Measurements from ENCODE around the gene HARS2. TPM values are rescaled to one million over a fixed set of nuclear protein-coding genes. Genes with fewer than 3 reads are reported as not detected.

HARS2 gene
- total RNA-seq, 1 experiment from 2014 or later = 28.8 TPM

DNA sequence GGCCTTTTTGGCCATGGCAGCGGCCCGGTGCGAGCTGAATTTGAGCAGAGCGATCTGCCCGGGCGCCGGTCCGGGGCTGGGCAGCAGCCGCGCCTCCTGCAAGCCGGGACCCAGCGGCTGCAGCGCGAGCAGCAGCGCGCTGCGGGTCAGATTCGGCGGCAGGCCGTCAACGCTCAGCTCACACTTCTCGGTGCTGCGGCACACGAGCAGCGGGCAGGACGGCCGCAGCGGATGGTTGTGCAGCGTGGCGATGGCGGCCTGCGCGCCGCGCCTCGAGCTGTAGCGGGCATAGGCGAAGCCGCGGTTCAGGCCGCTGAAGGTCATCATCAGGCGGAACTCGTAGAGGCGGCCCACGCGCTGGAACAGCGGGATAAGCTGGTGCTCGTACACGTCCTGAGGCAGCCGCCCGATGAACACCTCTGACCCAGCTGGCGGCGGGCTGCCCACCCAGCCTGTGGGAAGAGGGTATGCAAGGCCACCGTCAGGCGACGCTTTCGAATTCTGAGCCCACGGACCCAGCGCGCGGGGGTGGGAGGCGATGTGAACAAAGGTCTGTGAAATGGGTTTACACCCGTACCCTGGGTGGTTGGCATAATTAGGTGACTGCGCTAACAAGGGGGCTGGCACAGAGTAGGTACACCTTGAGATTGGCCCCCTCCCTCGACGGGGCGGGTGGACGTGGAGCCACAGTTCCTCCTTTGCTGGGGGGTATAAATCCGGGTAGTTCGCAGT lies 18.6 kb upstream of the HARS2 start:
- H3K9me3 ChIP-seq (ENCODE audit: insufficient read depth, low read depth) = no peaks in the 10 kb centered on the region
- CTCF ChIA-PET = no interaction called here
- intact Hi-C loops (cut with micrococcal nuclease; ENCODE audit: unreplicated experiment) = no loop called here
- POLR2A ChIA-PET (ENCODE audit: unreplicated experiment) = no interaction called here
- no peak overlapping the region for H2AFZ ChIP-seq
- no peaks in the 10 kb centered on the region for H3K9me2 ChIP-seq (ENCODE audit: insufficient read depth)
- H3K27me3 ChIP-seq (ENCODE audit: insufficient read depth, low read depth) = no peaks in the 10 kb centered on the region
- no TSS peak for BruUV-seq (replicated peaks)
- H3K4me3 ChIP-seq = no peak overlapping the region
- no peak overlapping the region for H3K27ac ChIP-seq
- no peaks in the 10 kb centered on the region for H4K20me1 ChIP-seq (ENCODE audit: insufficient read depth)
- no peak overlapping the region for H3K4me2 ChIP-seq
- no peak for TF ChIP-seq EZH2 (IDR thresholded peaks at IDR 0.05; ENCODE audit: low read depth)
- TF ChIP-seq, protein P1, sequence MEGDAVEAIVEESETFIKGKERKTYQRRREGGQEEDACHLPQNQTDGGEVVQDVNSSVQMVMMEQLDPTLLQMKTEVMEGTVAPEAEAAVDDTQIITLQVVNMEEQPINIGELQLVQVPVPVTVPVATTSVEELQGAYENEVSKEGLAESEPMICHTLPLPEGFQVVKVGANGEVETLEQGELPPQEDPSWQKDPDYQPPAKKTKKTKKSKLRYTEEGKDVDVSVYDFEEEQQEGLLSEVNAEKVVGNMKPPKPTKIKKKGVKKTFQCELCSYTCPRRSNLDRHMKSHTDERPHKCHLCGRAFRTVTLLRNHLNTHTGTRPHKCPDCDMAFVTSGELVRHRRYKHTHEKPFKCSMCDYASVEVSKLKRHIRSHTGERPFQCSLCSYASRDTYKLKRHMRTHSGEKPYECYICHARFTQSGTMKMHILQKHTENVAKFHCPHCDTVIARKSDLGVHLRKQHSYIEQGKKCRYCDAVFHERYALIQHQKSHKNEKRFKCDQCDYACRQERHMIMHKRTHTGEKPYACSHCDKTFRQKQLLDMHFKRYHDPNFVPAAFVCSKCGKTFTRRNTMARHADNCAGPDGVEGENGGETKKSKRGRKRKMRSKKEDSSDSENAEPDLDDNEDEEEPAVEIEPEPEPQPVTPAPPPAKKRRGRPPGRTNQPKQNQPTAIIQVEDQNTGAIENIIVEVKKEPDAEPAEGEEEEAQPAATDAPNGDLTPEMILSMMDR (conservative IDR thresholded peaks at IDR 0.05) = no peak
- peaks cover 3% of the 10 kb centered on the region; the same call in 1 of the 2 replicates for H3F3A ChIP-seq (ENCODE audit: insufficient read depth, low read depth)
- peaks cover 3% of the 10 kb centered on the region for H3K79me2 ChIP-seq (ENCODE audit: low read depth)
- no peak for DNase-seq
- no peaks in the 10 kb centered on the region for H3K4me1 ChIP-seq (replicated peaks; ENCODE audit: insufficient read depth)
- peaks cover 23% of the 10 kb centered on the region; the same call in 1 of the 2 replicates for H3K36me3 ChIP-seq (ENCODE audit: low read depth)

DNA sequence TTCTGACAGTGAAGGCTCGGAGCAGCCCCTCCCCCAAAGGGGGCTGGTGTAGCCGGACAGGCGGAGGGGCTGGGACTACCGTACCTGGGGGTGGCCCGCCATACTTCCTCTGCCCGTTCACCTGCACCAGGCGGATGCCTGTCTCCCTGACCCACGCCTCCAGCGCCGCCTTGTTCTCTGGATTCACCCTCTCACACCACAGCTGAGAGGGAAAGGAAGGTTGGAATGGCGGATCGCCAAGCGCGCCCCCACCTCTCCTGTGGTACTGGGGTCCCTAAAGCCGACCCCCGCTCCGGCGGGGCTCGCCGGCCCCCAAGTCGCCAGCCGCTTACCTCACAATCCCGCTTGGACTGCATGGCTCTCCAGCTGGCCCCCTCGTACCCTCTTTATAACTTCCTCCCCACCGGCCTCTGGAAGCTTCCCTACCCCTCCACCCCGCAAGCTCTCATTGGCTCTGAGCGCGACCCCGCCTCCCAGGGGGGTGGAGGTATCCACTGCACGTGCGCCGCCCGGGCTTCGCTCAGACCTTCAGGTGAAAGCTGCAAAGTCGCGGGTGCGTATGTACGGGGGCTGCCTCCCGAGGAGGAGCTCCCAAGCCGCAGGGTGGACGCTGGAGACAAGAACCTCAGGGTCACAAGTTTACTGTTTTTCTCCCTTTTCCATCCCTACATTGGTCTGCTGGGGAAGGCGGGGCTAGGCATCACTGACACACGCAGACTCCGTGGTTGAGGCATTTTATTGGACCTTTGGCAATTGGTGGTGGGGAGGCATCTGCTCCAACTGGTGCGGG lies 17.9 kb upstream of the HARS2 start, which contains the start of gene DND1:
Gene DND1 (minus strand): TSS at position 390 of the 790 bp plus-strand sequence. CDS start 34 bp downstream, at position 356.
- peaks cover 3% of the 10 kb centered on the region; the same call in 1 of the 2 replicates for H3F3A ChIP-seq (ENCODE audit: insufficient read depth, low read depth)
- BruUV-seq (replicated peaks) = no TSS peak
- intact Hi-C loops (cut with micrococcal nuclease; ENCODE audit: unreplicated experiment) = no loop called here
- POLR2A ChIA-PET (ENCODE audit: unreplicated experiment) = no interaction called here
- TF ChIP-seq, protein P1 (conservative IDR thresholded peaks at IDR 0.05) = no peak
- TF ChIP-seq EZH2 (IDR thresholded peaks at IDR 0.05; ENCODE audit: low read depth) = no peak
- H3K4me1 ChIP-seq (replicated peaks; ENCODE audit: insufficient read depth) = no peaks in the 10 kb centered on the region
- no peaks in the 10 kb centered on the region for H3K27me3 ChIP-seq (ENCODE audit: insufficient read depth, low read depth)
- H3K79me2 ChIP-seq (ENCODE audit: low read depth) = no peaks in the 10 kb centered on the region
- no peak for DNase-seq
- CTCF ChIA-PET = no interaction called here
- no peaks in the 10 kb centered on the region for H3K9me3 ChIP-seq (ENCODE audit: insufficient read depth, low read depth)
- no peaks in the 10 kb centered on the region for H3K9me2 ChIP-seq (ENCODE audit: insufficient read depth)
- peaks cover 16% of the 10 kb centered on the region; the same call in 1 of the 2 replicates for H3K36me3 ChIP-seq (ENCODE audit: low read depth)
- H3K27ac ChIP-seq = no peak within 1 kb of the TSS
- no peaks in the 10 kb centered on the region for H4K20me1 ChIP-seq (ENCODE audit: insufficient read depth)
- H3K4me2 ChIP-seq = no peak within 1 kb of the TSS
- no peak within 1 kb of the TSS for H2AFZ ChIP-seq
- no peak within 1 kb of the TSS for H3K4me3 ChIP-seq

DNA sequence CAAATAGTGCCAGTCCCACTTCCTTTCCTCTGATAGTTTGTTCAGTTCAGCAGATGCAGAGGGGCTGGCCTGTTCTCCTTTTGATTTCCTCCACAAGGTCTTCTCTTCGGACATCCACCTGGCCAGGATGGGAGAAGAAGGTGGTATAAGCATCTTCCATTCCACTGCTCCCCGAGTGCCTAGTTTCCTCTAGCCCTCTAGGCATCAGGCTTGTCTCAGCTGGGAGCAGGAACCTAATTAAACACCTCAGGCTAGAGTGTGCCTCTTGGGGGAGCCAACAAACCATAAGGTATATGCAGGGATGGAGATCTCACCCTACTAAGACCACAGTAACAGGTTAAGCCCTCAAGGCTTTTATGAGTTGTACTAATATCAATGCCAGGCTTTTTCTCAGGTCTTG lies 17.0 kb upstream of the HARS2 start:
- intact Hi-C loops (cut with micrococcal nuclease; ENCODE audit: unreplicated experiment) = no loop called here
- CTCF ChIA-PET = no interaction called here
- peaks cover 8% of the 10 kb centered on the region; the same call in 1 of the 2 replicates for H3K36me3 ChIP-seq (ENCODE audit: low read depth)

More for the DNA sequence above, 17.0 kb upstream of the HARS2 start:
- Histone ChIP-seq H3F3A (ENCODE audit: insufficient read depth, low read depth) (peaks cover 3% of the 10 kb centered on the region; the same call in 1 of the 2 replicates), H3K4me2 (no peak overlapping the region), H3K9me3 (ENCODE audit: insufficient read depth, low read depth) (no peaks in the 10 kb centered on the region), H2AFZ (no peak overlapping the region), H3K27ac (no peak overlapping the region), H4K20me1 (ENCODE audit: insufficient read depth) (no peaks in the 10 kb centered on the region), H3K4me3 (no peak overlapping the region), H3K9me2 (ENCODE audit: insufficient read depth) (no peaks in the 10 kb centered on the region), H3K27me3 (ENCODE audit: insufficient read depth, low read depth) (no peaks in the 10 kb centered on the region), H3K4me1 (replicated peaks; ENCODE audit: insufficient read depth) (no peaks in the 10 kb centered on the region), H3K79me2 (ENCODE audit: low read depth) (no peaks in the 10 kb centered on the region)
- POLR2A ChIA-PET (ENCODE audit: unreplicated experiment) = interaction anchor here (0.5 kb wide), 1 partner anchor 37 kb away, joined by 4 read pairs; no protein-coding TSS in a partner anchor
- DNase-seq = no peak
- TF ChIP-seq, protein P1 (conservative IDR thresholded peaks at IDR 0.05) = no peak
- TF ChIP-seq EZH2 (IDR thresholded peaks at IDR 0.05; ENCODE audit: low read depth) = no peak
- BruUV-seq (replicated peaks) = TSS peak; percentile 37

Data from PC-9 (cell line).